ENCODE measurements around the gene MARCKS. TPM values are rescaled to one million over a fixed set of nuclear protein-coding genes. Genes with fewer than 3 reads are reported as not detected.

MARCKS gene
- total and polyA plus RNA-seq, 2 donors (not counting 3 experiments of a cell fraction or from before 2014, with no cell fraction given), result 59.5 to 315 TPM

DNA sequence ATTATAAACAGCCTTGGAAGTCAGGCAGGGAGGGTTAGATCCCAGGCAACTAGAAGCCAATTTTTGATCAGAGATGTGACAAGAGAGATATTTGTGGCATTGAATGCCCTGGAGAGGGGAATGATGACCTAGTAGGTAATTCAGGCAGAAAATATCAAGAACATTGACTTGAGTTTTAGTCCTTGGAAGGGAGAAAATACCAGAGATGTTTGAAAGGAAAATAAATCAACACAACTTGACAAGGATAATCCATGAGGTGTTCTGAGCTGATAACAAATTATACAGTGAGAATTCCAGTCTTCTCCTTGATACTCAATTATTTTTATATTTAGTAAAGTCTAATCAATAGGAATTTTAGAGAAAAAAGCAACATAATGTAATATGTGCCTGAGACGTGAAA lies 10.6 kb upstream of the MARCKS start:
- dilution Hi-C loops (cut with MboI; ENCODE audit: extremely low pct_ligation_motif_present, low sequenced_read_pairs) (no loop called here), intact Hi-C loops (cut with micrococcal nuclease) (no loop called here)
- POLR2A ChIA-PET, result no interaction called here
- Histone ChIP-seq H3K4me1 (ENCODE audit: control insufficient read depth, extremely low read depth, insufficient read depth, low read length) (no peaks in the 10 kb centered on the region), H3K36me3 (ENCODE audit: control insufficient read depth in 2 of 2, extremely low read depth in 1 of 2, insufficient read depth in 2 of 2, low read length in 2 of 2) (no peaks in the 10 kb centered on the region), H3K27ac (ENCODE audit: insufficient read depth, low read depth, low read length) (no peak overlapping the region), H3K4me2 (ENCODE audit: insufficient read depth, low read length) (no peak overlapping the region), H3K9me1 (replicated peaks; ENCODE audit: control insufficient read depth, extremely low read depth, insufficient read depth, low read length) (no peaks in the 10 kb centered on the region), H3K9ac (replicated peaks; ENCODE audit: extremely low read depth, insufficient read depth, low read length) (no peak overlapping the region), H2AFZ (ENCODE audit: low read depth, low read length) (no peak overlapping the region), H3K4me3 (replicated peaks in 1 of 3; ENCODE audit: insufficient read depth in 1 of 3, low read depth in 1 of 3, low read length in 3 of 3) (no peak overlapping the region), H3K9me3 (replicated peaks; ENCODE audit: control insufficient read depth, insufficient read depth, low read length) (no peaks in the 10 kb centered on the region), H3K27me3 (ENCODE audit: control insufficient read depth in 2 of 2, insufficient read depth in 2 of 2, low read length in 2 of 2) (no peaks in the 10 kb centered on the region), H3K79me2 (ENCODE audit: control insufficient read depth, insufficient read depth, low read length) (no peaks in the 10 kb centered on the region), H4K20me1 (replicated peaks; ENCODE audit: control insufficient read depth, extremely low read depth, insufficient read depth, low read length) (no peaks in the 10 kb centered on the region)
- TF ChIP-seq JUN (IDR thresholded peaks at IDR 0.05; ENCODE audit: borderline replicate concordance, insufficient read depth, insufficient read length, low read depth) (no peak), EZH2 (IDR thresholded peaks at IDR 0.05; ENCODE audit: borderline replicate concordance, low read depth, low read length, severe bottlenecking) (no peak), POLR2AphosphoS5 (IDR thresholded peaks at IDR 0.05; ENCODE audit: insufficient read depth, low read depth, low read length) (no peak), MYC (IDR thresholded peaks at IDR 0.05; ENCODE audit: low read depth, low read length) (no peak), POLR2A (IDR thresholded peaks at IDR 0.05; ENCODE audit: low read depth, low read length) (no peak)
- DNase-seq (ENCODE audit: low read depth, low spot score), result no peak
- FAIRE-seq, result no peak
- BruUV-seq (replicated peaks), result no TSS peak
- CTCF ChIA-PET, result interaction anchor here (1.4 kb wide), 1 partner anchor 12 kb away, joined by 4 read pairs; no protein-coding TSS in a partner anchor

DNA sequence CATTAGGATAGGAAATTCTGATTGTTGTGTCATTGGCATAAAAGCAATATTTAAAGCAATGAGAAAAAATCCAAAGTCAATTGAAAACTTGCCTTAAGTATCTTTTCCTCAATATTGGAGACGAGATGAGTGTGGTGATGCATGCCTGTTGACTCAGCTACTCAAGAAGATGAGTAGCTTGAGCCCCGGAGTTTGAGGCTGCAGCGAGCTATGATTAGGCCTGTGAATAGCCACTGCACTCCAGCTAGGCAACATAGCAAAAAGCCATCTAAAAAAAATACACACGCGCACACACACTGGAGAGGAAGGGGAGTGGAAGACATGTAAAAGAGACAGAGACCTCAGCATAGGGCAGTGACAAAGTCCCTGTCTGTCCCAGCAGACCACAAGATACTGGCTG lies 9.7 kb upstream of the MARCKS start:
- TF ChIP-seq GATA2 (IDR thresholded peaks at IDR 0.05; ENCODE audit: insufficient read depth, insufficient read length, low read depth, low read length), result no peak
- TF ChIP-seq POLR2A (IDR thresholded peaks at IDR 0.05; ENCODE audit: low read depth, low read length), result no peak
- H3K9me3 ChIP-seq (replicated peaks; ENCODE audit: control insufficient read depth, insufficient read depth, low read length), result no peaks in the 10 kb centered on the region
- no peaks in the 10 kb centered on the region for H3K27me3 ChIP-seq (ENCODE audit: control insufficient read depth in 2 of 2, insufficient read depth in 2 of 2, low read length in 2 of 2)
- H3K79me2 ChIP-seq (ENCODE audit: control insufficient read depth, insufficient read depth, low read length), result no peaks in the 10 kb centered on the region
- H3K36me3 ChIP-seq (ENCODE audit: control insufficient read depth in 2 of 2, extremely low read depth in 1 of 2, insufficient read depth in 2 of 2, low read length in 2 of 2), result no peaks in the 10 kb centered on the region
- no peak for DNase-seq (ENCODE audit: low read depth, low spot score)
- intact Hi-C loops (cut with micrococcal nuclease) (no loop called here), dilution Hi-C loops (cut with MboI; ENCODE audit: extremely low pct_ligation_motif_present, low sequenced_read_pairs) (no loop called here)
- ChIA-PET POLR2A (no interaction called here), CTCF (interaction anchor here (1.4 kb wide), 1 partner anchor 11 kb away, joined by 4 read pairs; no protein-coding TSS in a partner anchor)
- BruUV-seq (replicated peaks), result no TSS peak
- H3K9ac ChIP-seq (replicated peaks; ENCODE audit: extremely low read depth, insufficient read depth, low read length), result no peak overlapping the region
- no peak overlapping the region for H2AFZ ChIP-seq (ENCODE audit: low read depth, low read length)
- H3K4me2 ChIP-seq (ENCODE audit: insufficient read depth, low read length), result no peak overlapping the region
- no peak overlapping the region for H3K27ac ChIP-seq (ENCODE audit: insufficient read depth, low read depth, low read length)
- no peaks in the 10 kb centered on the region for H4K20me1 ChIP-seq (replicated peaks; ENCODE audit: control insufficient read depth, extremely low read depth, insufficient read depth, low read length)
- no peak for FAIRE-seq
- H3K4me1 ChIP-seq (ENCODE audit: control insufficient read depth, extremely low read depth, insufficient read depth, low read length), result no peaks in the 10 kb centered on the region
- H3K4me3 ChIP-seq (replicated peaks in 1 of 3; ENCODE audit: insufficient read depth in 1 of 3, low read depth in 1 of 3, low read length in 3 of 3), result no peak overlapping the region
- no peaks in the 10 kb centered on the region for H3K9me1 ChIP-seq (replicated peaks; ENCODE audit: control insufficient read depth, extremely low read depth, insufficient read depth, low read length)

Measured in endothelial cell of umbilical vein (primary cell).